ENCODE data around the gene ASB6. TPM values are rescaled to one million over a fixed set of nuclear protein-coding genes. Genes with fewer than 3 reads are reported as not detected.

Gene ASB6
- total and polyA plus RNA-seq, 2 of the 13 experiments (the other 11 are each of a cell fraction or from before 2014, with no cell fraction given), result 8.2 to 8.4 TPM

DNA sequence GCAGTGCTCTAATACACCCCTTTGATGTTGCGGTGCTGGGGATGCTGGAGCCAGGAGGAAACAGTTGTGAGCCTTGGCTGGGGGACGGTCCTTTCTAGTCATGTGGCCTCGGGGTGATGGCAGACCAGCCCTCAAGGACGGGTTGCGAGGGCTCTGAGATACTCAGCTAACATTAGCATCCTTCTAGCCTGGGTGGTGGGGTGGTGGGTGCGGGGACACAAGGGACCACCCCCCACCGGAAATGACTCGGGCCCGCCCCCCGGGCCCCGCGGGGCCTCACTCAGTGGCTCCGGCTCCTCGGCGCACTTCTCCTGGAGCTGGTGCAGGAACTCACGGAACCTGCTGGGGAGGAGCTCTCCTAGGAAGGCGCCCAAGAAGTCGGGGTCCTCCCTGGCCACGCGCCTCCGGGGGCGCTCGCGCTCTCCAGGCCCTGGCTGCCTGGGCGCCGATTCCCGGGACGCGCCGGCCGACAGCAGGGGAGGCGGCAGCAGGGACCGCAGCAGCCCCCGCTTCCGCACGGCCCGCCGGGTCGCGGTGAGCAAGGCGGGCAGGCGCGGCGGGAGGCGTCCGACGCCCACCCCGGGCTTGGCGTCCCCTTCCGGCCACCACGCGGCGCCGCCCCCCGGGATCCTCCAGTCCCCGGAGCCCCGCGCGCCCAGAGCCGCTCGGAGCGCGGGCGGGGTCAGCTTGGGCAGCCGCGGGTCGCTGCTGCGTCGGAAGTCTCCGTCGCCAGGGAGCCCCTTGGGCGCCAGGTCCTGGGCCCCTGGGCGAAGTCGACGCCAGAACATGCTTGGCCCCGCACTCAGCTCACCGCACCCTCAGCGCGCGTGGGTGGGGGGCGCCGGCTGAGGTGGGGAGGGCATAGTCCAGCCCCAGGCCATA is 21.9 kb downstream of the ASB6 start (continued):
- TF ChIP-seq, protein P1, sequence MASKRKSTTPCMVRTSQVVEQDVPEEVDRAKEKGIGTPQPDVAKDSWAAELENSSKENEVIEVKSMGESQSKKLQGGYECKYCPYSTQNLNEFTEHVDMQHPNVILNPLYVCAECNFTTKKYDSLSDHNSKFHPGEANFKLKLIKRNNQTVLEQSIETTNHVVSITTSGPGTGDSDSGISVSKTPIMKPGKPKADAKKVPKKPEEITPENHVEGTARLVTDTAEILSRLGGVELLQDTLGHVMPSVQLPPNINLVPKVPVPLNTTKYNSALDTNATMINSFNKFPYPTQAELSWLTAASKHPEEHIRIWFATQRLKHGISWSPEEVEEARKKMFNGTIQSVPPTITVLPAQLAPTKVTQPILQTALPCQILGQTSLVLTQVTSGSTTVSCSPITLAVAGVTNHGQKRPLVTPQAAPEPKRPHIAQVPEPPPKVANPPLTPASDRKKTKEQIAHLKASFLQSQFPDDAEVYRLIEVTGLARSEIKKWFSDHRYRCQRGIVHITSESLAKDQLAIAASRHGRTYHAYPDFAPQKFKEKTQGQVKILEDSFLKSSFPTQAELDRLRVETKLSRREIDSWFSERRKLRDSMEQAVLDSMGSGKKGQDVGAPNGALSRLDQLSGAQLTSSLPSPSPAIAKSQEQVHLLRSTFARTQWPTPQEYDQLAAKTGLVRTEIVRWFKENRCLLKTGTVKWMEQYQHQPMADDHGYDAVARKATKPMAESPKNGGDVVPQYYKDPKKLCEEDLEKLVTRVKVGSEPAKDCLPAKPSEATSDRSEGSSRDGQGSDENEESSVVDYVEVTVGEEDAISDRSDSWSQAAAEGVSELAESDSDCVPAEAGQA (IDR thresholded peaks at IDR 0.05; ENCODE audit: low read depth), result no peak
- TF ChIP-seq, protein P1 (CRISPR knock-in tag; IDR thresholded peaks at IDR 0.05; ENCODE audit: borderline replicate concordance), result no peak
- TF ChIP-seq IKZF4 (CRISPR knock-in tag; IDR thresholded peaks at IDR 0.05; ENCODE audit: borderline replicate concordance, low read depth, not compliant biosample characterization) (no peak), ZNF431 (CRISPR knock-in tag; IDR thresholded peaks at IDR 0.05; ENCODE audit: borderline replicate concordance, low read depth) (no peak), ZNF24 (IDR thresholded peaks at IDR 0.05) (no peak), ZNF879 (CRISPR knock-in tag; IDR thresholded peaks at IDR 0.05) (no peak), PAF1 (CRISPR knock-in tag; IDR thresholded peaks at IDR 0.05) (no peak), ZNF468 (CRISPR knock-in tag; IDR thresholded peaks at IDR 0.05) (no peak), TRIM24 (CRISPR knock-in tag; IDR thresholded peaks at IDR 0.05) (no peak), ZSCAN29 (CRISPR knock-in tag; conservative IDR thresholded peaks at IDR 0.05) (no peak)
- TF ChIP-seq, protein P2, sequence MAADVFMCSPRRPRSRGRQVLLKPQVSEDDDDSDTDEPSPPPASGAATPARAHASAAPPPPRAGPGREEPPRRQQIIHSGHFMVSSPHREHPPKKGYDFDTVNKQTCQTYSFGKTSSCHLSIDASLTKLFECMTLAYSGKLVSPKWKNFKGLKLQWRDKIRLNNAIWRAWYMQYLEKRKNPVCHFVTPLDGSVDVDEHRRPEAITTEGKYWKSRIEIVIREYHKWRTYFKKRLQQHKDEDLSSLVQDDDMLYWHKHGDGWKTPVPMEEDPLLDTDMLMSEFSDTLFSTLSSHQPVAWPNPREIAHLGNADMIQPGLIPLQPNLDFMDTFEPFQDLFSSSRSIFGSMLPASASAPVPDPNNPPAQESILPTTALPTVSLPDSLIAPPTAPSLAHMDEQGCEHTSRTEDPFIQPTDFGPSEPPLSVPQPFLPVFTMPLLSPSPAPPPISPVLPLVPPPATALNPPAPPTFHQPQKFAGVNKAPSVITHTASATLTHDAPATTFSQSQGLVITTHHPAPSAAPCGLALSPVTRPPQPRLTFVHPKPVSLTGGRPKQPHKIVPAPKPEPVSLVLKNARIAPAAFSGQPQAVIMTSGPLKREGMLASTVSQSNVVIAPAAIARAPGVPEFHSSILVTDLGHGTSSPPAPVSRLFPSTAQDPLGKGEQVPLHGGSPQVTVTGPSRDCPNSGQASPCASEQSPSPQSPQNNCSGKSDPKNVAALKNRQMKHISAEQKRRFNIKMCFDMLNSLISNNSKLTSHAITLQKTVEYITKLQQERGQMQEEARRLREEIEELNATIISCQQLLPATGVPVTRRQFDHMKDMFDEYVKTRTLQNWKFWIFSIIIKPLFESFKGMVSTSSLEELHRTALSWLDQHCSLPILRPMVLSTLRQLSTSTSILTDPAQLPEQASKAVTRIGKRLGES (CRISPR knock-in tag; IDR thresholded peaks at IDR 0.05; ENCODE audit: borderline replicate concordance), result no peak
- TF ChIP-seq, protein P3, sequence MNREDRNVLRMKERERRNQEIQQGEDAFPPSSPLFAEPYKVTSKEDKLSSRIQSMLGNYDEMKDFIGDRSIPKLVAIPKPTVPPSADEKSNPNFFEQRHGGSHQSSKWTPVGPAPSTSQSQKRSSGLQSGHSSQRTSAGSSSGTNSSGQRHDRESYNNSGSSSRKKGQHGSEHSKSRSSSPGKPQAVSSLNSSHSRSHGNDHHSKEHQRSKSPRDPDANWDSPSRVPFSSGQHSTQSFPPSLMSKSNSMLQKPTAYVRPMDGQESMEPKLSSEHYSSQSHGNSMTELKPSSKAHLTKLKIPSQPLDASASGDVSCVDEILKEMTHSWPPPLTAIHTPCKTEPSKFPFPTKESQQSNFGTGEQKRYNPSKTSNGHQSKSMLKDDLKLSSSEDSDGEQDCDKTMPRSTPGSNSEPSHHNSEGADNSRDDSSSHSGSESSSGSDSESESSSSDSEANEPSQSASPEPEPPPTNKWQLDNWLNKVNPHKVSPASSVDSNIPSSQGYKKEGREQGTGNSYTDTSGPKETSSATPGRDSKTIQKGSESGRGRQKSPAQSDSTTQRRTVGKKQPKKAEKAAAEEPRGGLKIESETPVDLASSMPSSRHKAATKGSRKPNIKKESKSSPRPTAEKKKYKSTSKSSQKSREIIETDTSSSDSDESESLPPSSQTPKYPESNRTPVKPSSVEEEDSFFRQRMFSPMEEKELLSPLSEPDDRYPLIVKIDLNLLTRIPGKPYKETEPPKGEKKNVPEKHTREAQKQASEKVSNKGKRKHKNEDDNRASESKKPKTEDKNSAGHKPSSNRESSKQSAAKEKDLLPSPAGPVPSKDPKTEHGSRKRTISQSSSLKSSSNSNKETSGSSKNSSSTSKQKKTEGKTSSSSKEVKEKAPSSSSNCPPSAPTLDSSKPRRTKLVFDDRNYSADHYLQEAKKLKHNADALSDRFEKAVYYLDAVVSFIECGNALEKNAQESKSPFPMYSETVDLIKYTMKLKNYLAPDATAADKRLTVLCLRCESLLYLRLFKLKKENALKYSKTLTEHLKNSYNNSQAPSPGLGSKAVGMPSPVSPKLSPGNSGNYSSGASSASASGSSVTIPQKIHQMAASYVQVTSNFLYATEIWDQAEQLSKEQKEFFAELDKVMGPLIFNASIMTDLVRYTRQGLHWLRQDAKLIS (CRISPR knock-in tag; IDR thresholded peaks at IDR 0.05), result no peak
